Measurements from ENCODE around the gene ZNF385A. TPM values are rescaled to one million over a fixed set of nuclear protein-coding genes. Genes with fewer than 3 reads are reported as not detected.

Gene ZNF385A
- total RNA-seq, 2 experiments from 2014 or later, result 0.32 to 2.9 TPM

DNA sequence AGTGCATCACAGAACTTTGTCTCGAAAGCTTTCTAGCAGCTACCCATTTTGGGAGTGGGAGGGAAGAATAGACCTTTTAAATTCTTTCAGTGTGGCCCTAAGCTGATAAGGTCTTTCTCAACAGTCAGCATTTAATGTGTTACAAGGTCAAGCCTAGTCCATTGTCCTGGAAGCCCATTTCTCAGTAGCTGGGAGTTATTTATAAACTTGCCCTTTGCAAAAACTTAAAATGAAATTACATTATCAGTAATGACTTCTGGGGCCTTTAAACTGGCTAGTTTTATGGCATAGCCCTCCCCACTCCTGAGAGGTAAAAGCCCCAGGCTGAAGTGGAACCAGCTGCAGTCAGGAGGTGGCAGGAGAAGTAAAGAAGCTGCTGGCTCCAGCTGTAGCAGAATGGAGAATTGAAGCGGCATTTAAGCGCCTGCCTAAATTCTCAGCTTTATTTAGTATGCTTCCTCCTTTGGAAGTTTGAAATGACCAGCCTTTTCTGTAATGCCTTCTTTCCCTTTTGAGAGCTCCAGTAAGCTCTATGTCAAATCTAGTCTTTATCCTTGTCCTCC is 47.2 kb downstream of the ZNF385A start:
- TSS peak; percentile 44 for BruUV-seq (replicated peaks)
- no peak overlapping the region for H3K4me3 ChIP-seq (ENCODE audit: low read depth, low read length, poor library complexity, severe bottlenecking)
- H3K4me2 ChIP-seq (ENCODE audit: low read length), result no peak overlapping the region
- 0 out of 2 replicates have a peak, but pooled peaks cover 12% of the 10 kb centered on the region for H4K20me1 ChIP-seq (ENCODE audit: insufficient read depth, low read length)
- no peak for DNase-seq (ENCODE audit: low spot score)
- no peak overlapping the region for H3K27ac ChIP-seq (ENCODE audit: low read depth, low read length, poor library complexity, severe bottlenecking)
- H3K9me2 ChIP-seq (ENCODE audit: insufficient read depth, low read length), result no peaks in the 10 kb centered on the region
- intact Hi-C loops (cut with micrococcal nuclease; ENCODE audit: unreplicated experiment), result no loop called here
- CTCF ChIA-PET (ENCODE audit: unreplicated experiment), result interaction anchor here (1.0 to 1.3 kb wide), 2 partner anchors 13 to 22 kb away, joined by 3 to 5 read pairs; partner anchors contain the start of gene COPZ1
- no peaks in the 10 kb centered on the region for H3K9me3 ChIP-seq (ENCODE audit: low read length)
- no peak overlapping the region for H2AFZ ChIP-seq (ENCODE audit: low read length)
- H3K4me1 ChIP-seq (ENCODE audit: insufficient read depth, low read length, poor library complexity, severe bottlenecking), result peaks cover 13% of the 10 kb centered on the region
- TF ChIP-seq, protein P1, sequence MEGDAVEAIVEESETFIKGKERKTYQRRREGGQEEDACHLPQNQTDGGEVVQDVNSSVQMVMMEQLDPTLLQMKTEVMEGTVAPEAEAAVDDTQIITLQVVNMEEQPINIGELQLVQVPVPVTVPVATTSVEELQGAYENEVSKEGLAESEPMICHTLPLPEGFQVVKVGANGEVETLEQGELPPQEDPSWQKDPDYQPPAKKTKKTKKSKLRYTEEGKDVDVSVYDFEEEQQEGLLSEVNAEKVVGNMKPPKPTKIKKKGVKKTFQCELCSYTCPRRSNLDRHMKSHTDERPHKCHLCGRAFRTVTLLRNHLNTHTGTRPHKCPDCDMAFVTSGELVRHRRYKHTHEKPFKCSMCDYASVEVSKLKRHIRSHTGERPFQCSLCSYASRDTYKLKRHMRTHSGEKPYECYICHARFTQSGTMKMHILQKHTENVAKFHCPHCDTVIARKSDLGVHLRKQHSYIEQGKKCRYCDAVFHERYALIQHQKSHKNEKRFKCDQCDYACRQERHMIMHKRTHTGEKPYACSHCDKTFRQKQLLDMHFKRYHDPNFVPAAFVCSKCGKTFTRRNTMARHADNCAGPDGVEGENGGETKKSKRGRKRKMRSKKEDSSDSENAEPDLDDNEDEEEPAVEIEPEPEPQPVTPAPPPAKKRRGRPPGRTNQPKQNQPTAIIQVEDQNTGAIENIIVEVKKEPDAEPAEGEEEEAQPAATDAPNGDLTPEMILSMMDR (conservative IDR thresholded peaks at IDR 0.05; ENCODE audit: low read length), result no peak
- TF ChIP-seq EZH2phosphoT487 (IDR thresholded peaks at IDR 0.05; ENCODE audit: borderline replicate concordance, low read depth, low read length), result no peak
- peaks cover 29% of the 10 kb centered on the region for H3K36me3 ChIP-seq (ENCODE audit: insufficient read depth, low read length)
- H3K79me2 ChIP-seq (ENCODE audit: insufficient read depth, low read depth, low read length), result 0 out of 2 replicates have a peak, but pooled peaks cover 4% of the 10 kb centered on the region
- POLR2A ChIA-PET, result interaction anchor here (0.5 to 0.8 kb wide), 3 partner anchors 10 to 100 kb away, joined by 4 to 8 read pairs (median 4); no protein-coding TSS in a partner anchor

DNA sequence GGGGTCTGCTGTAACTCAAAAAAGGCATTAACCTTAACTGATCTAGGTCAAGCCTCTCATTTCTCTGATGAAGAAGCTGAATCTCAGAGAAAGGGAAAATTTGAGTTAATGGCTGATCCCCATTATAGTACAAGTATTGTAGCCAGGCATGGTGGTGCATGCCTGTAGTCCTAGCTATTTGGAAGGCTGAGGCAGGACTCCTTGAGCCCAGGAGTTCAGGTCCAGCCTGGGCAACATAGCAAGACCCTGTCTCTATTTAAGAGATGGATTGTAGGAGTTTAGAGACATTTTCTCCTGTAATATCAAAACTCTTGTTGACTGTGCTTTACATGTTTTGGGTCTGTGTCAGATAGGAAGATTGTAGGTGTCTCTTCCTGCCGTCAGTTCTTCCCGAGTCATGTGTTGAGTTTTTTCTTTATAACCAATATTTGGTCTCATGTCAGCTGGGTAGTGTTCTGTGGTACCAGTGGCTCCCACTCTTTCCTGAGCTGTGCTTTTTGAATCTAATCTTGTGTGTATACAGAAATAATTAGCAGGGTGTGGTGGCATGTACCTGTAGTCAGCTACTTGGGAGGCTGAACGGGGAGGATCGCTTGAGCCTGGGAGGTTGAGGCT is 51.0 kb downstream of the ZNF385A start:
- Histone ChIP-seq H4K20me1 (ENCODE audit: insufficient read depth, low read length) (0 out of 2 replicates have a peak, but pooled peaks cover 12% of the 10 kb centered on the region), H3K9me2 (ENCODE audit: insufficient read depth, low read length) (no peaks in the 10 kb centered on the region), H3K36me3 (ENCODE audit: insufficient read depth, low read length) (peaks cover 4% of the 10 kb centered on the region; the same call in 1 of the 2 replicates), H2AFZ (ENCODE audit: low read length) (no peak overlapping the region), H3K27ac (ENCODE audit: low read depth, low read length, poor library complexity, severe bottlenecking) (no peak overlapping the region), H3K4me2 (ENCODE audit: low read length) (no peak overlapping the region), H3K79me2 (ENCODE audit: insufficient read depth, low read depth, low read length) (0 out of 2 replicates have a peak, but pooled peaks cover 4% of the 10 kb centered on the region), H3K4me3 (ENCODE audit: low read depth, low read length, poor library complexity, severe bottlenecking) (no peak overlapping the region), H3K4me1 (ENCODE audit: insufficient read depth, low read length, poor library complexity, severe bottlenecking) (peaks cover 22% of the 10 kb centered on the region), H3K9me3 (ENCODE audit: low read length) (no peaks in the 10 kb centered on the region)
- POLR2A ChIA-PET, result interaction anchor here (0.5 to 0.9 kb wide), 4 partner anchors 9 to 40 kb away, joined by 3 to 5 read pairs (median 4); partner anchors contain the start of gene COPZ1
- CTCF ChIA-PET (ENCODE audit: unreplicated experiment), result interaction anchor here (1.0 kb wide), 1 partner anchor 9 kb away, joined by 3 read pairs; no protein-coding TSS in a partner anchor
- no peak for TF ChIP-seq EZH2phosphoT487 (IDR thresholded peaks at IDR 0.05; ENCODE audit: borderline replicate concordance, low read depth, low read length)
- TF ChIP-seq, protein P1 (conservative IDR thresholded peaks at IDR 0.05; ENCODE audit: low read length), result no peak
- intact Hi-C loops (cut with micrococcal nuclease; ENCODE audit: unreplicated experiment), result no loop called here
- no TSS peak for BruUV-seq (replicated peaks)
- DNase-seq (ENCODE audit: low spot score), result no peak

DNA sequence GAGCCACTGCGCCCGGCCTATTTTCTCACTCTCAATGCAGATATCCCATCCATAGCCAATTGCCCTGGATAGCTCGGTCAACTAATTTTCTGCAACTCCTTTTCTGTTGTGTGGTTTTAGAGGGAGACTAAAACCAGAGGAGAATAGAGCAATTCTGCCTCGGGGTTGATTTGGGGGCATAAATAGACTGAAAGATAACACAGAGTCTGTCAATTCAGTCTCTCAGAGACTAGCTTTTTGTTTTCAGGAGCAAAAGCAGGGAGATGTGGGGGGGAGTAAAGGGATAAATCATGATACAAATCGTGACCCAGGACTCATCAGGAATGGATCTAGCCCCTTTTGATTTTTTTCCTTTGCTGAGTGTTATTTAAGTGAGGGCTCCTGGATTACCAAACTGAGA is 53.1 kb downstream of the ZNF385A start:
- ChIA-PET CTCF (ENCODE audit: unreplicated experiment) (no interaction called here), POLR2A (no interaction called here)
- no TSS peak for BruUV-seq (replicated peaks)
- Histone ChIP-seq H3K9me2 (ENCODE audit: insufficient read depth, low read length) (no peaks in the 10 kb centered on the region), H3K36me3 (ENCODE audit: insufficient read depth, low read length) (peaks cover 4% of the 10 kb centered on the region; the same call in 1 of the 2 replicates), H3K4me1 (ENCODE audit: insufficient read depth, low read length, poor library complexity, severe bottlenecking) (peaks cover 22% of the 10 kb centered on the region), H2AFZ (ENCODE audit: low read length) (no peak overlapping the region), H3K4me3 (ENCODE audit: low read depth, low read length, poor library complexity, severe bottlenecking) (no peak overlapping the region), H3K79me2 (ENCODE audit: insufficient read depth, low read depth, low read length) (peaks cover 7% of the 10 kb centered on the region; the same call in 1 of the 2 replicates), H4K20me1 (ENCODE audit: insufficient read depth, low read length) (no peaks in the 10 kb centered on the region), H3K4me2 (ENCODE audit: low read length) (no peak overlapping the region), H3K9me3 (ENCODE audit: low read length) (no peaks in the 10 kb centered on the region), H3K27ac (ENCODE audit: low read depth, low read length, poor library complexity, severe bottlenecking) (no peak overlapping the region)
- no peak for DNase-seq (ENCODE audit: low spot score)
- intact Hi-C loops (cut with micrococcal nuclease; ENCODE audit: unreplicated experiment), result no loop called here
- no peak for TF ChIP-seq EZH2phosphoT487 (IDR thresholded peaks at IDR 0.05; ENCODE audit: borderline replicate concordance, low read depth, low read length)
- TF ChIP-seq, protein P1 (conservative IDR thresholded peaks at IDR 0.05; ENCODE audit: low read length), result no peak

Measured in OCI-LY7 (cell line).